Activated CD8-positive, alpha-beta T cell treated with anti-CD3 and anti-CD28 coated beads for 36 hours (primary cell): ENCODE measurements around the gene CD79A. TPM values are rescaled to one million over a fixed set of nuclear protein-coding genes. Genes with fewer than 3 reads are reported as not detected.

ENCODE experiments used
- ATAC-seq: fragments of 200-7000 bp; cut with Tn5 transposase; one replicate; pipeline ENCODE4 v1.10.0; 2021; ENCODE audit warnings: mild to moderate bottlenecking, moderate library complexity
- CTCF ChIA-PET: fragments of 350-600 bp; sonication (Branson Sonifier 250); formaldehyde crosslinking; loops from one replicate; lab custom pipeline; 2021; ENCODE audit warnings: antibody characterized with exemption; lab: Charles Lee
- POLR2A ChIA-PET: fragments of 350-600 bp; sonication (Branson Sonifier 250); formaldehyde crosslinking; loops from one replicate; lab custom pipeline; 2021; ENCODE audit warnings: antibody characterized with exemption; lab: Charles Lee
- DNase-seq: peaks from one replicate; pipeline ENCODE4 v3.0.0-alpha.2; 2020
- H3K27ac Mint-ChIP-seq: one replicate; pipeline ENCODE4 v1.8.0; 2021; ENCODE audit warnings: mild to moderate bottlenecking, mixed read lengths
- H3K27me3 Mint-ChIP-seq: one replicate; pipeline ENCODE4 v1.8.0; 2021; ENCODE audit warnings: mixed read lengths
- H3K36me3 Mint-ChIP-seq: one replicate; pipeline ENCODE4 v1.8.0; 2021; ENCODE audit warnings: low read depth, mixed read lengths
- H3K4me1 Mint-ChIP-seq: one replicate; pipeline ENCODE4 v1.8.0; 2021; ENCODE audit warnings: low read depth, mixed read lengths
- H3K4me3 Mint-ChIP-seq: one replicate; pipeline ENCODE4 v1.8.0; 2021; ENCODE audit warnings: mild to moderate bottlenecking, moderate library complexity, mixed read lengths
- H3K9me3 Mint-ChIP-seq: one replicate; pipeline ENCODE4 v1.8.0; 2021; ENCODE audit warnings: mixed read lengths
- intact Hi-C: fragments of 100-400 bp; cut with micrococcal nuclease; formaldehyde crosslinking; loops from one replicate; pipeline ENCODE4 v1.10.0; 2022
- total RNA-seq, 2 experiments: library from RNA; stranded (reverse); gene quantifications; one replicate each; pipeline ENCODE4 v1.2.3, GENCODE V29; 2021
- TF ChIP-seq, protein P1 (sequence below): fragments of 200-600 bp; IDR thresholded peaks from one replicate; pipeline ENCODE4 v1.8.0; 2022; ENCODE audit warnings: antibody characterized with exemption, mild to moderate bottlenecking

Gene CD79A
- 10 to 100 TPM; 19.3 to 21.0 TPM for total RNA-seq

DNA sequence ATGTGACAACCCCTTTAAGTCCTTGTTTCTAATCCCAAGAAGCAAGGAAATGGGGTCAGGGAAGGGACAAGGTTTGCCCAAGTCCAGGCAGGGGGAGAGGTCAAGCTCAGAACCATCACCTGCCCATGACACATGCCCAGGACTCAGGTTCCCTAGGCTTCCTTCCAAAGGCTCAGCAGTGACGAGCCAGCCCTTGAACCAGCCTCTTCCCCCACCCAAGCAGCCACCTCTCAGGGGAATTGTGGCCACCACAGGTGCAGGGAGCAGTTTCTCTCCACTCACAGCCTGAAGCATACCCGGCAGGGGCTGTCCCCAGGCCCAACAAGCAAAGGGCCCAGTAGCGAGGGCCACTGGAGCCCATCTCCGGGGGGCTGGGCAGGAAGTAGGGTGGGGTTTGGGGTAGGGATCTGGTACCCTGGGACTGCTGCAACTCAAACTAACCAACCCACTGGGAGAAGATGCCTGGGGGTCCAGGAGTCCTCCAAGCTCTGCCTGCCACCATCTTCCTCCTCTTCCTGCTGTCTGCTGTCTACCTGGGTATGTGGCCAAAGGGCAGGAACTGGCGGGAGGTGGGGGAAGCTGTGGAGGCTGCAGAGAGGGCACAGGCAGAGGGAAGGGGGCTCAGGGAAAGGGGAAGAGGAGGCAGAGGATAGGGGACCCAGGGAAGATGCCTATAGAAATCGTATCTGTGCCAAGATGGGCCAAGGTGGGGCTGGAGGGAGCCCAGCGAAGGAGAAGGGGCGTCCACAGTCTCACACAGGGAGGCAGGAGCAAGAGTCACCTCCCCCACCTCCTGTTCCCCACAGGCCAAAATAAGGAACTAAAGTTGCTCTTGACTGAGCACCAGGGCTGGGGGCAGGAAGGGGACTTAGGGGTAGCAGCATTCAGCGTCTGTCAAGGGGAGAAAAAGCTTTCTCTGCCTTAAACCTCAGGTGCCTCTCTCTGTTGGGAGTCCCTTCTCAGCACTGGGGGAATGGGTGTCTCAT lies at the start of gene CD79A:
Gene CD79A, plus strand, starts transcription at position 433 of the 986 bp plus-strand sequence. Its CDS starts 26 bp downstream, at position 459.
- DNase-seq: peak; percentile 65
- ChIA-PET POLR2A (interaction anchor here (0.9 to 13.4 kb wide), 13 partner anchors 8 to 73 kb away, joined by 3 to 282 read pairs (median 4); partner anchors contain the start of genes ARHGEF1 and RPS19), CTCF (interaction anchor here (0.9 to 5.9 kb wide), 4 partner anchors 7 to 81 kb away, joined by 3 to 61 read pairs (median 8); partner anchors contain the start of gene ARHGEF1)
- Mint-ChIP-seq H3K36me3 (peaks cover 9% of the 10 kb centered on the region), H3K27me3 (no peaks in the 10 kb centered on the region), H3K9me3 (no peaks in the 10 kb centered on the region), H3K27ac (peak within 1 kb of the TSS; percentile 84), H3K4me3 (peak within 1 kb of the TSS; percentile 74), H3K4me1 (peaks cover 69% of the 10 kb centered on the region)
- ATAC-seq: peak; percentile 32
- TF ChIP-seq, protein P1, sequence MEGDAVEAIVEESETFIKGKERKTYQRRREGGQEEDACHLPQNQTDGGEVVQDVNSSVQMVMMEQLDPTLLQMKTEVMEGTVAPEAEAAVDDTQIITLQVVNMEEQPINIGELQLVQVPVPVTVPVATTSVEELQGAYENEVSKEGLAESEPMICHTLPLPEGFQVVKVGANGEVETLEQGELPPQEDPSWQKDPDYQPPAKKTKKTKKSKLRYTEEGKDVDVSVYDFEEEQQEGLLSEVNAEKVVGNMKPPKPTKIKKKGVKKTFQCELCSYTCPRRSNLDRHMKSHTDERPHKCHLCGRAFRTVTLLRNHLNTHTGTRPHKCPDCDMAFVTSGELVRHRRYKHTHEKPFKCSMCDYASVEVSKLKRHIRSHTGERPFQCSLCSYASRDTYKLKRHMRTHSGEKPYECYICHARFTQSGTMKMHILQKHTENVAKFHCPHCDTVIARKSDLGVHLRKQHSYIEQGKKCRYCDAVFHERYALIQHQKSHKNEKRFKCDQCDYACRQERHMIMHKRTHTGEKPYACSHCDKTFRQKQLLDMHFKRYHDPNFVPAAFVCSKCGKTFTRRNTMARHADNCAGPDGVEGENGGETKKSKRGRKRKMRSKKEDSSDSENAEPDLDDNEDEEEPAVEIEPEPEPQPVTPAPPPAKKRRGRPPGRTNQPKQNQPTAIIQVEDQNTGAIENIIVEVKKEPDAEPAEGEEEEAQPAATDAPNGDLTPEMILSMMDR: no peak
- intact Hi-C loops: no loop called here

DNA sequence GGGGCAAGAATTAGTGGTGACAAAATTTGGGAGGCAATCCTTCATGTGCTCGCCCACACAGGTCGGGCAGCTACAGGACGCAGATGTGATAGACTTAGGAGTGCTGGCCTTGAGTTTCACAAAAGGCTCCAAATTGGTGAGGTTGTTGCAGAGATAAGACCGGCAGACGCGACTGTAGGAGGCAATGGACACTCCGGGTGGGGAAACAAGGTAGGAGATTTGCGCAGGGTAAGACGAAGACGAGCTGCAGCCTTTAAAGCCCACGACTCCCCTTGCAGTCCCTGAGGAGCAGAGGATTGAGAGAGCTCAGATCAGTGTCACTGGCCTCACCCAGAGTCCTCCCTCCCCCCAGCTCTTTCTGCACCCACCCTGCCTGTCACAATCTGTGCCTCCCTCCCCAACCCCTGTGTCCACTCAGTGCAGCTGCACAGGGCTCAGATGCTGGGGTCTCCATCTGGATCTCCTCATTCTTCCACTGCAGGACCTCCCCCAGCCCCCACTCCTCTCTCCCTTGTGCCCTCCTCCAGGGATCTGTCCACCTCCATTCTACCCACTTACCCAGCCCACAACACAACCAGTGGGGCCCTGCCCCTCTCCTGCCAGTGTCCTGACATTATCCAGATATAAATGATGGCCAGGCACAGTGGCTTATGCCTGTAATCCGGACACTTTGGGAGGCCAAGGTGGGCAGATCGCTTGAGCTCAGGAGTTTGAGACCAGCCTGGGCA lies 38.9 kb upstream of the CD79A start:
- DNase-seq: no peak
- H3K4me1 Mint-ChIP-seq: no peaks in the 10 kb centered on the region
- no peaks in the 10 kb centered on the region for H3K9me3 Mint-ChIP-seq
- ChIA-PET CTCF (interaction anchor here (0.7 to 10.8 kb wide), 3 partner anchors 45 to 1060 kb away, joined by 3 to 97 read pairs (median 9); partner anchors contain the start of genes CEACAM3 and RAB4B), POLR2A (interaction anchor here (1.2 kb wide), 1 partner anchor 121 kb away, joined by 3 read pairs; the partner anchor contains the start of gene RABAC1)
- no peak overlapping the region for H3K4me3 Mint-ChIP-seq
- intact Hi-C loops: no loop called here
- TF ChIP-seq, protein P1: no peak
- no peak for ATAC-seq
- H3K27me3 Mint-ChIP-seq: peaks cover 20% of the 10 kb centered on the region
- no peaks in the 10 kb centered on the region for H3K36me3 Mint-ChIP-seq
- no peak overlapping the region for H3K27ac Mint-ChIP-seq

GRCh38 chr19:41839211-41839610 lies 37.9 kb upstream of the CD79A start:
- intact Hi-C loops: no loop called here
- no peaks in the 10 kb centered on the region for H3K4me1 Mint-ChIP-seq
- DNase-seq (no peak), ATAC-seq (no peak)
- no peak overlapping the region for H3K27ac Mint-ChIP-seq
- CTCF ChIA-PET: interaction anchor here (0.8 to 10.8 kb wide), 3 partner anchors 13 to 85 kb away, joined by 3 to 97 read pairs (median 9); partner anchors contain the start of gene CEACAM3
- no peak overlapping the region for H3K4me3 Mint-ChIP-seq
- peaks cover 20% of the 10 kb centered on the region for H3K27me3 Mint-ChIP-seq
- TF ChIP-seq, protein P1: no peak
- no peaks in the 10 kb centered on the region for H3K9me3 Mint-ChIP-seq
- POLR2A ChIA-PET: interaction anchor here (1.2 kb wide), 1 partner anchor 120 kb away, joined by 3 read pairs; the partner anchor contains the start of gene RABAC1
- H3K36me3 Mint-ChIP-seq: no peaks in the 10 kb centered on the region

GRCh38 chr19:41843371-41843770 lies 33.7 kb upstream of the CD79A start:
- no peak overlapping the region for H3K27ac Mint-ChIP-seq
- CTCF ChIA-PET: interaction anchor here (0.8 to 1.1 kb wide), 2 partner anchors 50 to 90 kb away, joined by 3 to 5 read pairs; no protein-coding TSS in a partner anchor
- intact Hi-C loops: no loop called here
- peaks cover 6% of the 10 kb centered on the region for H3K27me3 Mint-ChIP-seq
- DNase-seq (no peak), ATAC-seq (no peak)
- H3K4me3 Mint-ChIP-seq: no peak overlapping the region
- H3K4me1 Mint-ChIP-seq: no peaks in the 10 kb centered on the region
- TF ChIP-seq, protein P1: no peak
- no peaks in the 10 kb centered on the region for H3K9me3 Mint-ChIP-seq
- POLR2A ChIA-PET: interaction anchor here (0.5 to 1.1 kb wide), 3 partner anchors 17 to 27 kb away, joined by 3 to 6 read pairs (median 3); partner anchors contain the start of gene RPS19
- no peaks in the 10 kb centered on the region for H3K36me3 Mint-ChIP-seq
